Ishikawa (cell line): ENCODE results near the gene CMSS1.

Source experiments
- CEBPB ChIP-seq: IDR thresholded peaks from 2 replicates; pipeline ENCODE4 v1.6.1; 2012
- CREB1 ChIP-seq: IDR thresholded peaks from 2 replicates; pipeline ENCODE4 v1.6.1; 2012; ENCODE audit warnings: low read depth
- EGR1 ChIP-seq: IDR thresholded peaks from 2 replicates; pipeline ENCODE4 v1.6.1; 2012
- EP300 ChIP-seq: IDR thresholded peaks from 2 replicates; pipeline ENCODE4 v1.6.1; 2012; ENCODE audit warnings: borderline replicate concordance
- FOXM1 ChIP-seq: IDR thresholded peaks from 2 replicates; pipeline ENCODE4 v1.6.1; 2012; ENCODE audit warnings: low read depth, borderline replicate concordance
- NFIC ChIP-seq: IDR thresholded peaks from 2 replicates; pipeline ENCODE4 v1.6.1; 2012
- RAD21 ChIP-seq: IDR thresholded peaks from 2 replicates; pipeline ENCODE4 v1.6.1; 2012; ENCODE audit warnings: low read depth
- TAF1 ChIP-seq: IDR thresholded peaks from 2 replicates; pipeline ENCODE4 v1.6.1; 2012; ENCODE audit warnings: low read depth, mild to moderate bottlenecking
- TCF12 ChIP-seq: IDR thresholded peaks from 2 replicates; pipeline ENCODE4 v1.6.1; 2012; ENCODE audit warnings: low read depth
- TEAD4 ChIP-seq: IDR thresholded peaks from 2 replicates; pipeline ENCODE4 v1.6.1; 2012
- YY1 ChIP-seq: IDR thresholded peaks from 2 replicates; pipeline ENCODE4 v1.6.1; 2012; ENCODE audit warnings: low read depth
- ZBTB7A ChIP-seq: IDR thresholded peaks from 2 replicates; pipeline ENCODE4 v1.6.1; 2012; ENCODE audit warnings: low read depth
- TF ChIP-seq, protein P1 (sequence below): IDR thresholded peaks from 2 replicates; pipeline ENCODE4 v1.6.1; 2012
- TF ChIP-seq, protein P2 (sequence below): IDR thresholded peaks from 2 replicates; pipeline ENCODE4 v1.6.1; 2012; ENCODE audit warnings: low read depth, mild to moderate bottlenecking
- TF ChIP-seq, protein P3 (sequence below): IDR thresholded peaks from 2 replicates; pipeline ENCODE4 v1.6.1; 2012

Gene CMSS1

DNA sequence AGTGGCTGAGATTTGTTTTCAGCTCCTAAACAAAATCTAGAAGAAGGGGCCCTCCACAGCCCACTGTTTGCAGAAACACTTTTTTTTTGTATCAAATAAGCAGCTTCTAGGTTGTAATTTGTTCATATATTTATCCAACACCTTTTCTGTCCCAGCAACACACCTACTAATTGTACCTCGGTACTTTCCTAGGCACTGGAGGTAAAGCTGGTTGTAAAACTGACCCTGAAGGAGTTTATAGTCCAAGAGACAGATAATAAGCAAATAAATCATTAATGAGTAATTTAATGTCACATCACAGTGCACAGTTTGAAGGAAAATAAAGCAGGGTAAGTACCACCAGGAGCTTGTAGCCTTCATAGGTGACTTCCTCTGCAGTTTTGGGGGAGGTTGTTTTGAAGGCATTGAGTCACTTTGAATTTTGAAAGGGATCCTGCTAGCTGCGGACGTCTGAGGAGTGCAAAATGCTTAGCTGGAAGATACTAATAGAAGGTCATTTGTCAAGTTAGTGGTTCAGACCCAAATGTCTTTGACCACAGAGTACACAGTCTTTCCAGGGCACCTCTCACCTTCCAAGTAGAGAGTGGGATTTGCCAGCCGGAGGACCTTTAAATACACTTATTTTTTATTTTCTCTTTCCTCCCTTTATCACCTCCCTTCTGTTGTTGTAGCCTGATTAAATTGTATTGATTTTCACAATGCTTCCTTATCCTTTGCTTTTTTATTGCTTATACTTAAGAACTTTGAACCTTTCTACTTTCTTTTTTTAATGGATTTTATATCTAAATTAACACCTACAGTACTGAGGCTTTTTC is 53.8 kb downstream of the CMSS1 start:
- TF ChIP-seq FOXM1 (no peak), TAF1 (no peak), TCF12 (no peak), YY1 (no peak), ZBTB7A (no peak), RAD21 (no peak), TEAD4 (no peak), CREB1 (no peak), EGR1 (no peak), NFIC (no peak), EP300 (no peak), CEBPB (no peak)
- TF ChIP-seq, protein P1, sequence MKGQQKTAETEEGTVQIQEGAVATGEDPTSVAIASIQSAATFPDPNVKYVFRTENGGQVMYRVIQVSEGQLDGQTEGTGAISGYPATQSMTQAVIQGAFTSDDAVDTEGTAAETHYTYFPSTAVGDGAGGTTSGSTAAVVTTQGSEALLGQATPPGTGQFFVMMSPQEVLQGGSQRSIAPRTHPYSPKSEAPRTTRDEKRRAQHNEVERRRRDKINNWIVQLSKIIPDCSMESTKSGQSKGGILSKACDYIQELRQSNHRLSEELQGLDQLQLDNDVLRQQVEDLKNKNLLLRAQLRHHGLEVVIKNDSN, result no peak
- TF ChIP-seq, protein P2, sequence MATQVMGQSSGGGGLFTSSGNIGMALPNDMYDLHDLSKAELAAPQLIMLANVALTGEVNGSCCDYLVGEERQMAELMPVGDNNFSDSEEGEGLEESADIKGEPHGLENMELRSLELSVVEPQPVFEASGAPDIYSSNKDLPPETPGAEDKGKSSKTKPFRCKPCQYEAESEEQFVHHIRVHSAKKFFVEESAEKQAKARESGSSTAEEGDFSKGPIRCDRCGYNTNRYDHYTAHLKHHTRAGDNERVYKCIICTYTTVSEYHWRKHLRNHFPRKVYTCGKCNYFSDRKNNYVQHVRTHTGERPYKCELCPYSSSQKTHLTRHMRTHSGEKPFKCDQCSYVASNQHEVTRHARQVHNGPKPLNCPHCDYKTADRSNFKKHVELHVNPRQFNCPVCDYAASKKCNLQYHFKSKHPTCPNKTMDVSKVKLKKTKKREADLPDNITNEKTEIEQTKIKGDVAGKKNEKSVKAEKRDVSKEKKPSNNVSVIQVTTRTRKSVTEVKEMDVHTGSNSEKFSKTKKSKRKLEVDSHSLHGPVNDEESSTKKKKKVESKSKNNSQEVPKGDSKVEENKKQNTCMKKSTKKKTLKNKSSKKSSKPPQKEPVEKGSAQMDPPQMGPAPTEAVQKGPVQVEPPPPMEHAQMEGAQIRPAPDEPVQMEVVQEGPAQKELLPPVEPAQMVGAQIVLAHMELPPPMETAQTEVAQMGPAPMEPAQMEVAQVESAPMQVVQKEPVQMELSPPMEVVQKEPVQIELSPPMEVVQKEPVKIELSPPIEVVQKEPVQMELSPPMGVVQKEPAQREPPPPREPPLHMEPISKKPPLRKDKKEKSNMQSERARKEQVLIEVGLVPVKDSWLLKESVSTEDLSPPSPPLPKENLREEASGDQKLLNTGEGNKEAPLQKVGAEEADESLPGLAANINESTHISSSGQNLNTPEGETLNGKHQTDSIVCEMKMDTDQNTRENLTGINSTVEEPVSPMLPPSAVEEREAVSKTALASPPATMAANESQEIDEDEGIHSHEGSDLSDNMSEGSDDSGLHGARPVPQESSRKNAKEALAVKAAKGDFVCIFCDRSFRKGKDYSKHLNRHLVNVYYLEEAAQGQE, result no peak
- TF ChIP-seq, protein P3, sequence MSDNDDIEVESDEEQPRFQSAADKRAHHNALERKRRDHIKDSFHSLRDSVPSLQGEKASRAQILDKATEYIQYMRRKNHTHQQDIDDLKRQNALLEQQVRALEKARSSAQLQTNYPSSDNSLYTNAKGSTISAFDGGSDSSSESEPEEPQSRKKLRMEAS, result no peak

GRCh38 chr3:99872923-99873254 is 55.2 kb downstream of the CMSS1 start:
- no peak for TF ChIP-seq EGR1

GRCh38 chr3:99873269-99874102 is 55.8 kb downstream of the CMSS1 start:
- TF ChIP-seq CREB1 (no peak), ZBTB7A (no peak), TCF12 (no peak), EGR1 (no peak), TEAD4 (no peak), EP300 (no peak), YY1 (no peak), NFIC (no peak), TAF1 (no peak), CEBPB (no peak), FOXM1 (no peak)
- TF ChIP-seq, protein P1, result no peak
- TF ChIP-seq, protein P2, result no peak
- TF ChIP-seq, protein P3, result no peak

DNA sequence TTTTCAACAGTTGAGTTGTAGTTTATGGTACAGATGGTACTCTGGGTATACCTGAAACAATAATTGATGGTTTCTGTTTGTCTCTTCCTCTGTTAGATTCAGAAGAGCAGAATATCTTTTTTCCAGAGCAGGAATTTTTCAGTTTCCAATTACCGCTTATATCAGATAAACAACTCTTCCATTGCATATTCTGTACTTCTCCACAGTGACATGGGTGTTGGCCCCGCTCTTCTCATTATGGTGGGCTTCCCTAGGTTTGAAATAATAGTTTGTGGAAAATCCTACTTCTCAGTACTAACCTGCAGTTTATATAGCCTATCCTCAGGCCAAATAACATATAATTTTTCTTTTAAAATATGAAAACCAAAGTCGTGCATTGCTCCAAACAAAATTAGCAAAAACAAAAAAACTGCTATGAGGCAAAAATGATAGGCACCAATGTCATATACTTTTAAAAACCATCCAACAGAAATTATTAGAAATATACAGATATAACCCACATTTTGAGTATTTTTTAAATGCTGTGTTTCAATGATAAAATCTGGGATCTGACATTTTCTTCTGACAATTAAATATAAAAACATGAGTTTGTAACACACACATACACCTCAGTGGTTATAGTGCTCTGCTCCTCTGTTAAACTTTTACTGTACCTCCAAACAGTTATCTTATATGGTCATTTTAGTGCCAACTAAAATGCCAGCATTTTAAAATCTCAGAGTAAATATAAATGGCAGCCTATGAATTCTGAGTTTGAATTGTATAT is 56.8 kb downstream of the CMSS1 start:
- TF ChIP-seq TCF12, result no peak
- TF ChIP-seq CEBPB, result no peak
- no peak for TF ChIP-seq EP300
- no peak for TF ChIP-seq NFIC
- no peak for TF ChIP-seq FOXM1
- TF ChIP-seq CREB1, result no peak
- TF ChIP-seq TAF1, result no peak
- TF ChIP-seq, protein P3, result no peak
- no peak for TF ChIP-seq RAD21
- no peak for TF ChIP-seq TEAD4
- no peak for TF ChIP-seq YY1
- no peak for TF ChIP-seq ZBTB7A
- TF ChIP-seq, protein P1, result no peak
- TF ChIP-seq, protein P2, result no peak
- TF ChIP-seq EGR1, result no peak
